HG02798 (cell line): ENCODE measurements around the gene DCAF12.
A peak's percentile ranks its signal among the peaks of the same experiment; 100 is the strongest.
"Not testable (repeated sequence)": the region's sequence is repeated elsewhere in the genome, so short reads cannot be mapped to it uniquely, and the experiment has no call there.

Experiments used
- ATAC-seq: cut with Tn5 transposase; IDR thresholded peaks from one replicate; pipeline ENCODE4 v1.9.1; 2021; ENCODE audit warnings: mild to moderate bottlenecking; ENCODE audit not compliant: unreplicated experiment, poor library complexity

DCAF12 gene

GRCh38 chr9:34126207-34127034, at the start of gene DCAF12:
Gene DCAF12 (minus strand): TSS chr9:34126698. CDS start chr9:34126431, 267 bp downstream.
- peak; percentile 83 for ATAC-seq

DNA sequence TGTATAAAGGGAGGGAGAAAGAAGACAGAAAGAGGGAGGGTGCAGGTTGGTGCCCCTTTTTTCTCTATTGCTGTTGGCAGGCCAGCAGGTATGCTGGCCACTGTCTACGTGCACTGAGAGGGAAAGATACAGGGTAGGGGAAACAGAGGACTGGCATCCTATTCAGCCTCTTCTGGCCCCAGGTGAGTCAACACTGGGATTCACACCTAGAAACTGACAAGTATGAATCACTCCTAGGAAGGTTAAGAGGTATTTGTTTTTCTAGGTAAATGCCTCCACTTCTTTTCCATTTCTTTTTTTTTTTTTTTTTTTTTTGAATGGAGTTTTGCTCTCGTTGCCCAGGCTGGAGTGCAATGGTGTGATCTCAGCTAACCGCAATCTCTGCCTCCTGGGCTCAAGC, 49.6 kb upstream of the DCAF12 start:
- ATAC-seq = no peak

GRCh38 chr9:34171753-34172535, 45.4 kb upstream of the DCAF12 start:
- peak; percentile 59 for ATAC-seq

GRCh38 chr9:34170237-34170991, 43.9 kb upstream of the DCAF12 start:
- no peak for ATAC-seq

DNA sequence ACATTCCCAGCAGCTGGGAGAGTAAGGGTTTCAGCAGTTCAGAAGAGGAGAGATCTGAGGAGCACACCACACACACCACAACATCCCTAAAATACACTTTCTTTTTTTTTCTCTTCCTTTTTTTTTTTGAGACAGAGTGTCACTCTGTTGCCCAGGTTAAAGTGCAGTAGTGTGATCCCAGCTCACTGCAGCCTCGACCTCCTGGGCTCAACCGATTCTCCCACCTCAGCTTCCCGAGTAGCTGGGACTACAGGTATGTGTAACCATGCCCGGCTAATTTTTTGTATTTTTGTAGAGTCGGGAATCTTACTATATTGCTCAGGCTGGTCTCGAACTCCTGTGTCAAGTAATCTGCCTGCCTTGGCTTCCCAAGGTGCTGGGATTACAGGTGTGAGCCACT, 42.6 kb upstream of the DCAF12 start:
- ATAC-seq = no peak

- no peak for ATAC-seq
These were observed 36.9 kb upstream of the DCAF12 start for GRCh38 chr9:34163434-34163833.

- no peak for ATAC-seq
These were observed 31.9 kb upstream of the DCAF12 start for GRCh38 chr9:34158362-34158869.

GRCh38 chr9:34157898-34158297, 31.4 kb upstream of the DCAF12 start:
- ATAC-seq = no peak

- no peak for ATAC-seq
These were observed 30.8 kb upstream of the DCAF12 start for GRCh38 chr9:34157318-34157717.

GRCh38 chr9:34154057-34154456, 27.6 kb upstream of the DCAF12 start:
- no peak for ATAC-seq

DNA sequence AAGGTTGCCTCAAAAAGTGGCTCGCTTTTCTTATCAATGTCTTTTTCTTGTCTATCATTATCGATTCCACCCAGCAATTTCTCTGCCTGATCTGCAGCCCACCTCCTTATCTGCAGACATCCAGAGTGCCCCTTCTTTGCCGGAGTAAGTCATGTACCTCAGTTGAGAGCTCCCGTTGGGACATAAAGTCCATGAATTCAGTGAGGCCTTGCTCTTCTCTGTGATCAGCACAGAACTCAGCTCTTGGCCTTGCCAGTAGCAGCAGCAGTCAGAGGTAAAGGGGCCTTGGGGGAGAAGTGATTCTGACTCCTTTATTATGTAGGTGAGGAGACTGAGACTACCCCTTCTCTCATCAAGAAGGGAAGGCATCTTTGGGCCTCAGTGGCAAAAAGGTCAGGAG, 24.9 kb upstream of the DCAF12 start:
- no peak for ATAC-seq

GRCh38 chr9:34145165-34145564, 18.7 kb upstream of the DCAF12 start:
- no peak for ATAC-seq

DNA sequence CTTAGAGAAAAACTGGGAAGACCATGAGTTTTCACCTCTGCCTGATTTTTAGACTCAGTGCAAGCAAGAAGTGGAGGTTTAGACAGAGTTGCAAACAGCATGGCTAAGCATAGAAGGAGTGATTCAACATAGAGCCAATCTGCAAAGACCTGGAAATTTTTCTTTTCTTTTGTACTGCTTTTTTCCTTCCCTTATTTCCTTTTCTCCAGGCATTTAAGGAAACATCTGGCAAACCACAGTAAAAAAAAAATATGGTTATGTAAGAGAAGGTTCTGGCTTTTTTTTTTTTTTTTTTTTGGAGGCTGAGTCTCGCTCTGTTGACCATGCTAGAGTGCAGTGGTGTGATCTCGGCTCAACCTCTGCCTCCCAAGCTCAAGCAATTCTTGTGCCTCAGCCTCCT, 16.6 kb upstream of the DCAF12 start:
- ATAC-seq = no peak

- no peak for ATAC-seq
These were observed 14.4 kb upstream of the DCAF12 start for GRCh38 chr9:34140853-34141252.

DNA sequence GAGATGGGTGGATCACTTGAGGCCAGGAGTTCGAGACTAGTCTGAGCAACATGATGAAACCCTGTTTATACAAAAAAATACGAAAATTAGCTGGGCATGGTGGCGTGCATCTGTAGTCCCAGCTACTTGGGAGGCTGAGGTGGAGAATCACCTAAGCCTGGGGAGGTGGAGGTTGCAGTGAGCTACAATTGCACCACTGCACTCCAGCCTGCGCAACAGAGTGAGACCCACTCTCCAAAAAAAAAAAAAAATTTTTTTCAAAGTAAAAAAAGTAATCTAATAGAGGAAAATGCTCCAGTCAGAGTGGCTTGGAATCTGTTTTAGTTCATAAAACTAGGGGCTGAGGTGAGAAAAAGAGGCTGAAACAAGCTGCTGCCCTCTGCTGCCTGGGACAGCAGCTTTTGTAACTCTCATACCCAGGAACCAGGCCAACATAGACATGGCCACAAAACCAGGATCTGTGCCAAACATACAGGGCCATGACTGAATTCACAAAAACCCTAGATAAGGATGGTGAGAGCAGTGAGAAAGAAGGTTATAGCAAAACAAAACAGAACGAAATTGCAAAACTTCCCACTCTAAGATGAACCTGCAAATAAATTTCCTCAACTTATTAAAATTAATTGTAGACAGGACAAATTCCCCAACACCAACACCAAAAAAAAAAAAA, 13.1 kb upstream of the DCAF12 start:
- ATAC-seq = no peak

GRCh38 chr9:34138644-34139043, 12.1 kb upstream of the DCAF12 start:
- ATAC-seq = not testable (repeated sequence)

- ATAC-seq = no peak
These were observed 8.0 kb upstream of the DCAF12 start for GRCh38 chr9:34134521-34134920.

DNA sequence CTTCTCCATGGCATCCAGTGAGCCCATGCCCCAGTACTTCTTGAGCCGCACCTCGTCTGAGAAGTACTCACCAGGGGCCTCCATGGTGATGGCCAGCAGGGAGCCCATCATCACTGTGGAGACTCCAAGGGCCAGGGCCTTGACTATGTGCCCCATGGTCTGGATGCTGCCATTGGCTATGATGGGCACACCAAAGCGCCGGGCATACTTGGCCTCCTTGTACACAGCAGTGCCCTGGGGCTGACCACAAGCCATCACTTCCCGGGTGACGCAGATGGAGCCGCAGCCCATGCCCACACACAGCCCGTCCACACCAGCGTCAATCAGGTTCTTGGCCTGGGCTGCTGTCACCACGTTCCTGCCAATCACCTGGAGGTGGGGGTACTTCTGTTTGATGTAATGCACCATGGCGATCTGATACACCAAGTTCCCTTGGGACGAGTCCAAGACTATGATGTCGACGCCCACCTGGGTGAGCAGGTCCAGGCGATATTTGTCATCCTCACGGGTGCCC, 7.0 kb upstream of the DCAF12 start:
- no peak for ATAC-seq

- ATAC-seq = no peak
These were observed 5.1 kb upstream of the DCAF12 start for GRCh38 chr9:34131571-34131970.
